ENCODE results near the gene RITA1. TPM values are rescaled to one million over a fixed set of nuclear protein-coding genes. Genes with fewer than 3 reads are reported as not detected.
"Not testable (repeated sequence)": the region's sequence is repeated elsewhere in the genome, so short reads cannot be mapped to it uniquely, and the experiment has no call there.

RITA1 gene
- total RNA-seq, 1 donor from 2014 or later: 19.9 TPM

- TF ChIP-seq CTCF (IDR thresholded peaks at IDR 0.05): no peak
- DNase-seq (ENCODE audit: extremely low spot score, unreplicated experiment): no peak
- H3K4me1 Mint-ChIP-seq (ENCODE audit: unreplicated experiment): peaks cover 2% of the 10 kb centered on the region
- peaks cover 17% of the 10 kb centered on the region for H3K27me3 Mint-ChIP-seq (ENCODE audit: unreplicated experiment)
- H3K36me3 Mint-ChIP-seq (ENCODE audit: unreplicated experiment): no peaks in the 10 kb centered on the region
- H3K4me3 Mint-ChIP-seq (ENCODE audit: unreplicated experiment): no peak overlapping the region
- H3K9me3 Mint-ChIP-seq (ENCODE audit: unreplicated experiment): no peaks in the 10 kb centered on the region
- H3K27ac Mint-ChIP-seq (ENCODE audit: unreplicated experiment): no peak overlapping the region
Measured at GRCh38 chr12:113138826-113139225, 46.7 kb upstream of the RITA1 start.

- H3K9me3 Mint-ChIP-seq (ENCODE audit: unreplicated experiment): no peaks in the 10 kb centered on the region
- H3K4me1 Mint-ChIP-seq (ENCODE audit: unreplicated experiment): peaks cover 2% of the 10 kb centered on the region
- DNase-seq (ENCODE audit: extremely low spot score, unreplicated experiment): no peak
- no peaks in the 10 kb centered on the region for H3K36me3 Mint-ChIP-seq (ENCODE audit: unreplicated experiment)
- H3K27ac Mint-ChIP-seq (ENCODE audit: unreplicated experiment): no peak overlapping the region
- no peak for TF ChIP-seq CTCF (IDR thresholded peaks at IDR 0.05)
- H3K27me3 Mint-ChIP-seq (ENCODE audit: unreplicated experiment): peaks cover 14% of the 10 kb centered on the region
- H3K4me3 Mint-ChIP-seq (ENCODE audit: unreplicated experiment): no peak overlapping the region
Measured at GRCh38 chr12:113140706-113141105, 44.8 kb upstream of the RITA1 start.

- DNase-seq (ENCODE audit: extremely low spot score, unreplicated experiment); H3K4me3 Mint-ChIP-seq (ENCODE audit: unreplicated experiment); H3K9me3 Mint-ChIP-seq (ENCODE audit: unreplicated experiment); H3K36me3 Mint-ChIP-seq (ENCODE audit: unreplicated experiment); H3K4me1 Mint-ChIP-seq (ENCODE audit: unreplicated experiment); H3K27me3 Mint-ChIP-seq (ENCODE audit: unreplicated experiment); H3K27ac Mint-ChIP-seq (ENCODE audit: unreplicated experiment): not testable (repeated sequence)
Measured at GRCh38 chr12:113141716-113142115, 43.8 kb upstream of the RITA1 start.

DNA sequence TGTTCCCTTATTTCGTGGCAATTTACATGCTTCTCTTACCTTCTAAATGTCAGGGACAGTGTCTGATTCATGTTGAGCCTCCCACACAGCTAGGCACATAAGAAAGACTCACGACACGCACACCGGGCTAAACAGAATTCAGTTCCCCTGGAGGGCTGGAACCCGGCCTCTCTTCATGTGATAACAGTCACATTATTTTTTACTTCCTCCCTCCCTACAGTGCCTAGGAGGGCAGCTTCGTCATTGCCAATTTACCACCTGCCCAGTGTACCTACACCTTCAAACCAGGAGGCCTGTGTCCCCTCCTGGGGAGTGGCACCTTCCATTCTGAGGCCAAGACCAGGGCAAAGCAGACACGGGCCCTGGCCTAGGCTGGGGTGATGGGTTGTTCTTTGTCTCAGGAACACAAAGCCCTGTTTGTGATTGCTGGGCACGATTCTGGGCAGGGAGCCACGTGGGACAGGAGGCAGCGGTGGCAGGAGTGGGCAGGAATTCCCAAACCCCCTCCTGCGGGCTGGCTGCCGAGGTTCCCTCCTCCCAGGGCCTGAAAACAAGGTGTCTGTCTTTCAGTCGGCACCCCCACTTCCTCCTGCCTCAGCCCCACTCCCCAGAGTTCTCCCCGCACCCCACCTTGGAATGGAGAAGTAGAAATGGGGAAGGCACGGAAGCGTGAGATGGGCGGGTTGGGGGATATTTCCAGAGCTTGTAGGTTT is 43.2 kb upstream of the RITA1 start:
- Mint-ChIP-seq H3K27ac (ENCODE audit: unreplicated experiment) (no peak overlapping the region), H3K4me3 (ENCODE audit: unreplicated experiment) (no peak overlapping the region), H3K9me3 (ENCODE audit: unreplicated experiment) (peaks cover 3% of the 10 kb centered on the region), H3K4me1 (ENCODE audit: unreplicated experiment) (no peaks in the 10 kb centered on the region), H3K27me3 (ENCODE audit: unreplicated experiment) (peaks cover 10% of the 10 kb centered on the region), H3K36me3 (ENCODE audit: unreplicated experiment) (no peaks in the 10 kb centered on the region)
- no peak for TF ChIP-seq CTCF (IDR thresholded peaks at IDR 0.05)
- DNase-seq (ENCODE audit: extremely low spot score, unreplicated experiment): no peak

- DNase-seq (ENCODE audit: extremely low spot score, unreplicated experiment): no peak
- Mint-ChIP-seq H3K9me3 (ENCODE audit: unreplicated experiment) (peaks cover 5% of the 10 kb centered on the region), H3K36me3 (ENCODE audit: unreplicated experiment) (no peaks in the 10 kb centered on the region), H3K27ac (ENCODE audit: unreplicated experiment) (no peak overlapping the region), H3K4me3 (ENCODE audit: unreplicated experiment) (no peak overlapping the region), H3K4me1 (ENCODE audit: unreplicated experiment) (no peaks in the 10 kb centered on the region), H3K27me3 (ENCODE audit: unreplicated experiment) (peaks cover 14% of the 10 kb centered on the region)
- TF ChIP-seq CTCF (IDR thresholded peaks at IDR 0.05): no peak
Measured at GRCh38 chr12:113142886-113143332, 42.6 kb upstream of the RITA1 start.

Measured in osteocyte (in vitro differentiated cells).